HepG2 (cell line): ENCODE results near the gene RREB1. TPM values are rescaled to one million over a fixed set of nuclear protein-coding genes. Genes with fewer than 3 reads are reported as not detected.

Source experiments
- CTCF ChIP-seq: sonication (generic); formaldehyde crosslinking; IDR thresholded peaks from 2 replicates; pipeline ENCODE4 v1.5.0; 2020; ENCODE audit warnings: mild to moderate bottlenecking, missing genetic modification reagents, moderate library complexity
- DNMT1 ChIP-seq: sonication (generic); formaldehyde crosslinking; IDR thresholded peaks from 2 replicates; pipeline ENCODE4 v1.5.1; 2020; ENCODE audit warnings: mild to moderate bottlenecking, missing genetic modification reagents
- ETV5 ChIP-seq: IDR thresholded peaks from 2 replicates; pipeline ENCODE4 v1.6.1; 2018; ENCODE audit warnings: missing biosample characterization, missing genetic modification reagents, inconsistent platforms, borderline replicate concordance
- HDAC2 ChIP-seq: sonication (generic); formaldehyde crosslinking; IDR thresholded peaks from 2 replicates; pipeline ENCODE4 v1.4.0; 2020; ENCODE audit warnings: missing genetic modification reagents
- JARID2 ChIP-seq: sonication (generic); formaldehyde crosslinking; IDR thresholded peaks from 2 replicates; pipeline ENCODE4 v1.8.1; 2023; ENCODE audit warnings: missing genetic modification reagents, inconsistent platforms; ENCODE audit not compliant: insufficient replicate concordance
- KDM5A ChIP-seq: fragments of 200-600 bp; sonication (generic); IDR thresholded peaks from 2 replicates; pipeline ENCODE4 v1.7.0; 2018; ENCODE audit warnings: antibody characterized with exemption, mild to moderate bottlenecking, low read length, borderline replicate concordance
- MXI1 ChIP-seq: IDR thresholded peaks from 3 replicates; pipeline ENCODE4 v1.6.1; 2012; ENCODE audit warnings: low read depth, low read length, inconsistent platforms, borderline replicate concordance
- NAIF1 ChIP-seq: sonication (generic); formaldehyde crosslinking; IDR thresholded peaks from 2 replicates; pipeline ENCODE4 v1.5.0; 2020; ENCODE audit warnings: mild to moderate bottlenecking, missing genetic modification reagents, borderline replicate concordance
- PAXIP1 ChIP-seq: sonication (generic); formaldehyde crosslinking; conservative IDR thresholded peaks from 2 replicates; pipeline ENCODE4 v1.4.0; 2020; ENCODE audit warnings: mild to moderate bottlenecking, missing genetic modification reagents, moderate library complexity
- REXO4 ChIP-seq: sonication (generic); formaldehyde crosslinking; IDR thresholded peaks from 2 replicates; pipeline ENCODE4 v1.8.0; 2022; ENCODE audit warnings: missing genetic modification reagents, mild to moderate bottlenecking, borderline replicate concordance
- ZC3H13 ChIP-seq: sonication (generic); formaldehyde crosslinking; IDR thresholded peaks from 2 replicates; pipeline ENCODE4 v1.8.1; 2023; ENCODE audit warnings: mild to moderate bottlenecking, missing genetic modification reagents, moderate library complexity
- ZNF124 ChIP-seq: sonication (generic); formaldehyde crosslinking; IDR thresholded peaks from 2 replicates; pipeline ENCODE4 v1.4.0; 2020; ENCODE audit warnings: missing genetic modification reagents
- ZNF329 ChIP-seq: sonication (generic); formaldehyde crosslinking; IDR thresholded peaks from 2 replicates; pipeline ENCODE4 v1.9.0; 2021; ENCODE audit warnings: low read depth, mild to moderate bottlenecking, missing genetic modification reagents
- ZNF460 ChIP-seq: sonication (generic); formaldehyde crosslinking; IDR thresholded peaks from 2 replicates; pipeline ENCODE4 v1.5.1; 2020; ENCODE audit warnings: missing genetic modification reagents, mild to moderate bottlenecking, borderline replicate concordance
- ZNF468 ChIP-seq: sonication (generic); formaldehyde crosslinking; IDR thresholded peaks from 2 replicates; pipeline ENCODE4 v1.8.0; 2022; ENCODE audit warnings: mild to moderate bottlenecking, moderate library complexity, missing genetic modification reagents
- ZNF564 ChIP-seq: sonication (generic); formaldehyde crosslinking; IDR thresholded peaks from 2 replicates; pipeline ENCODE4 v1.8.1; 2023; ENCODE audit warnings: mild to moderate bottlenecking, missing genetic modification reagents
- ZSCAN20 ChIP-seq: sonication (generic); formaldehyde crosslinking; IDR thresholded peaks from 2 replicates; pipeline ENCODE4 v1.4.0; 2020; ENCODE audit warnings: missing genetic modification reagents, mild to moderate bottlenecking, borderline replicate concordance
- polyA plus RNA-seq, 8 experiments: library from polyadenylated mRNA; depleted of rRNA in 3 of 8; stranded (reverse) in 7 of 8; unstranded in 1 of 8; fragments of >200 nt; fragmentation: Illumina TruSeq in 4 of 8; extraction: Trizol in 4 of 8; gene quantifications; 2 replicates each; pipeline versions ENCODE4 v1.2.1 to v1.2.3, GENCODE V29; 2011 to 2016; ENCODE audit warnings: low read depth in 4 of 8, missing spikeins in 1 of 8, mixed read lengths in 1 of 8; ENCODE audit not compliant: insufficient read depth in 1 of 8
- total RNA-seq, 5 experiments: library from RNA; depleted of rRNA; stranded (reverse); fragments of >200 nt; fragmentation: Illumina TruSeq; extraction: Trizol; gene quantifications; 2 replicates each; pipeline ENCODE4 v1.2.3, GENCODE V29; 2016; ENCODE audit warnings: low read depth in 1 of 5
- TF ChIP-seq, protein P1 (sequence below): sonication (generic); formaldehyde crosslinking; IDR thresholded peaks from 2 replicates; pipeline ENCODE4 v1.8.1; 2023; ENCODE audit warnings: missing genetic modification reagents, inconsistent platforms, borderline replicate concordance
- TF ChIP-seq, protein P2 (sequence below): sonication (generic); formaldehyde crosslinking; IDR thresholded peaks from 2 replicates; pipeline ENCODE4 v1.8.0; 2022; ENCODE audit warnings: low read depth, missing genetic modification reagents
- TF ChIP-seq, protein P3 (sequence below): IDR thresholded peaks from 2 replicates; pipeline ENCODE4 v1.6.1; 2016; ENCODE audit warnings: missing genetic modification reagents, missing compliant biosample characterization

The RREB1 gene
- total and polyA plus RNA-seq, 2 of the 13 experiments (the other 11 are each of a cell fraction or from before 2014, with no cell fraction given) = 6.1 to 23.2 TPM

DNA sequence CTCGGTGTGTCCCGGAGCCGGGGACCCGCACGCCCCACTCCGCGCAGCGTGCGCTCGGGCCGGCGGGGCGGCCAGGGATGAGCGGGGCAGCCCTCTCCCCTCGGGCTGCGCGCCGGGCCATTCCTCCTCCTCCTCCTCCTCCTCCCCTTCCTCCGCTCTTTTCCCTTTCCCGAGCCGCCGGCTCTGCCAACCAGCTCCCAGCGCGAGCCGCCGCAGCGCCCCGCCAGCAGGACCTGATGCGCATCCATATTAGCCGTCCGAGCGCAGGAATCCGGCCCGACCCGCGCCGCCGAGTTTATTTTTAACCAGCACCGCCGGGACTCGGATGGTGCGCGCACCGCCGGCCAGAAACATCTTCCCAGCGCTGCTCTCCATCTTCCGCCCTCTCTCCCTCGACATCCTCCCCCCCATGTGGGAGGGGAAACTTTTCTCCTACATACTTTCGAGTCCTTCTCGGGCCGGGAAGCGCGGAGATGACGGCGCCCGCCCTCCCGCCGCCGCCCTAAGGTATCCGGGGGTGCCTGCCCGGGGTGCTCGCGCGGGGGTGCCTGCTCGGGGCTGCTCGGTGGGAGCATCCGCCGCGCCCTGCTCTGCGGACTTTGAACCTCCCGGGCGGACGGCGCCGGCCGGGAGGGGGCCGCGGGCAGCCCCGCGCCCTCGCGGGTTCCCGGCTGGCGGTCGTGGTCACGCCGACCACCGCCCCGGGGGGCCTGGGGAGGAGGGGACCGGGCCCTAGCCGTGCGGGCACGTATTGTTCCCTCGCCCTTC, 619 bp downstream of the RREB1 start (continued):
- TF ChIP-seq CTCF = no peak
- TF ChIP-seq, protein P1, sequence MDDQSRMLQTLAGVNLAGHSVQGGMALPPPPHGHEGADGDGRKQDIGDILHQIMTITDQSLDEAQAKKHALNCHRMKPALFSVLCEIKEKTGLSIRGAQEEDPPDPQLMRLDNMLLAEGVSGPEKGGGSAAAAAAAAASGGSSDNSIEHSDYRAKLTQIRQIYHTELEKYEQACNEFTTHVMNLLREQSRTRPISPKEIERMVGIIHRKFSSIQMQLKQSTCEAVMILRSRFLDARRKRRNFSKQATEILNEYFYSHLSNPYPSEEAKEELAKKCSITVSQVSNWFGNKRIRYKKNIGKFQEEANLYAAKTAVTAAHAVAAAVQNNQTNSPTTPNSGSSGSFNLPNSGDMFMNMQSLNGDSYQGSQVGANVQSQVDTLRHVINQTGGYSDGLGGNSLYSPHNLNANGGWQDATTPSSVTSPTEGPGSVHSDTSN (CRISPR knock-in tag) = 0 out of 2 replicates have a peak, but pooled peaks have one; percentile 17
- TF ChIP-seq, protein P2, sequence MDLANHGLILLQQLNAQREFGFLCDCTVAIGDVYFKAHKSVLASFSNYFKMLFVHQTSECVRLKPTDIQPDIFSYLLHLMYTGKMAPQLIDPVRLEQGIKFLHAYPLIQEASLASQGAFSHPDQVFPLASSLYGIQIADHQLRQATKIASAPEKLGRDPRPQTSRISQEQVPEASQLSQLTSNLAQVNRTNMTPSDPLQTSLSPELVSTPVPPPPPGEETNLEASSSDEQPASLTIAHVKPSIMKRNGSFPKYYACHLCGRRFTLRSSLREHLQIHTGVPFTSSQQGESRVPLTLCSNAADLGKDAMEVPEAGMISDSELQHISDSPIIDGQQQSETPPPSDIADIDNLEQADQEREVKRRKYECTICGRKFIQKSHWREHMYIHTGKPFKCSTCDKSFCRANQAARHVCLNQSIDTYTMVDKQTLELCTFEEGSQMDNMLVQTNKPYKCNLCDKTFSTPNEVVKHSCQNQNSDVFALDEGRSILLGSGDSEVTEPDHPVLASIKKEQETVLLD = peak; percentile 32; the same call in 1 of the 2 replicates
- TF ChIP-seq JARID2 (CRISPR knock-in tag) = no peak
- TF ChIP-seq DNMT1 = no peak
- no peak for TF ChIP-seq ZNF460 (CRISPR knock-in tag)
- peak; percentile 9 for TF ChIP-seq HDAC2 (CRISPR knock-in tag)
- no peak; the same call in 1 of the 2 replicates for TF ChIP-seq ZNF329 (CRISPR knock-in tag)
- peak; percentile 17; the same call in 1 of the 2 replicates for TF ChIP-seq NAIF1 (CRISPR knock-in tag)
- TF ChIP-seq ZC3H13 = peak; percentile 76; the same call in 1 of the 2 replicates
- peak; percentile 33; the same call in 1 of the 2 replicates for TF ChIP-seq PAXIP1 (CRISPR knock-in tag)
- 0 out of 2 replicates have a peak, but pooled peaks have one; percentile 8 for TF ChIP-seq ZNF124
- TF ChIP-seq KDM5A = peak; percentile 70
- TF ChIP-seq MXI1 = peak; percentile 18; the same call in 1 of the 3 replicates
- TF ChIP-seq ZNF564 = no peak
- TF ChIP-seq REXO4 (CRISPR knock-in tag) = no peak
- TF ChIP-seq ZNF468 (CRISPR knock-in tag) = no peak
- peak; percentile 11; the same call in 1 of the 2 replicates for TF ChIP-seq ETV5 (CRISPR knock-in tag)
- TF ChIP-seq, protein P3, sequence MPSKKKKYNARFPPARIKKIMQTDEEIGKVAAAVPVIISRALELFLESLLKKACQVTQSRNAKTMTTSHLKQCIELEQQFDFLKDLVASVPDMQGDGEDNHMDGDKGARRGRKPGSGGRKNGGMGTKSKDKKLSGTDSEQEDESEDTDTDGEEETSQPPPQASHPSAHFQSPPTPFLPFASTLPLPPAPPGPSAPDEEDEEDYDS (CRISPR knock-in tag) = peak; percentile 46; the same call in 1 of the 2 replicates
- TF ChIP-seq ZSCAN20 (CRISPR knock-in tag) = peak; percentile 80
